Stimulated activated CD8-positive, alpha-beta memory T cell treated with anti-CD3 and anti-CD28 coated beads, Interleukin-15, amount 100 ng/mL, for 1 hour (primary cell): ENCODE data around the gene STX8.

Experiments
- DNase-seq: peaks from one replicate; pipeline ENCODE4 v3.0.0-alpha.2; 2020; ENCODE audit warnings: low read depth

The STX8 gene

DNA sequence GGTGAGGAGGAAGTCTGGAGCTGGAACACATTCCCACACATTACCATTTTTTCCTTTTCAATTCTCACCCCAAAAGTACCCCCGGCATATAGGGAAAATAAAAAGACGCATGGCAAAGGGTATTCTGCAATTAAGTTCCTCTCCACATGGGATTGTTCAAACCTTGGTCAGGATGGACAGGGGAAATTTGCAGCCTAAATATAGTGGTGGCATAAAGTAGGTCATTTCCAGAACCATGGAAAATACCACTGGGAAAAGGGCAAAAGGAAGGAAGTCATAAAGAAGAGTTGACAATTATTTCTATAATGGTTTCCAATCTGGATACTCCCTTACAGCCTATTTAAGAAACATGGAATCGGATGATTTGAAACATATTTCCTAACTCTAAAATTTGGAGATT is 135.8 kb downstream of the STX8 start:
- no peak for DNase-seq

GRCh38 chr17:9436630-9437029 is 139.0 kb downstream of the STX8 start:
- no peak for DNase-seq

- no peak for DNase-seq
These were observed 140.5 kb downstream of the STX8 start for GRCh38 chr17:9435165-9435564.

GRCh38 chr17:9434642-9435057 is 141.0 kb downstream of the STX8 start:
- DNase-seq, result no peak

DNA sequence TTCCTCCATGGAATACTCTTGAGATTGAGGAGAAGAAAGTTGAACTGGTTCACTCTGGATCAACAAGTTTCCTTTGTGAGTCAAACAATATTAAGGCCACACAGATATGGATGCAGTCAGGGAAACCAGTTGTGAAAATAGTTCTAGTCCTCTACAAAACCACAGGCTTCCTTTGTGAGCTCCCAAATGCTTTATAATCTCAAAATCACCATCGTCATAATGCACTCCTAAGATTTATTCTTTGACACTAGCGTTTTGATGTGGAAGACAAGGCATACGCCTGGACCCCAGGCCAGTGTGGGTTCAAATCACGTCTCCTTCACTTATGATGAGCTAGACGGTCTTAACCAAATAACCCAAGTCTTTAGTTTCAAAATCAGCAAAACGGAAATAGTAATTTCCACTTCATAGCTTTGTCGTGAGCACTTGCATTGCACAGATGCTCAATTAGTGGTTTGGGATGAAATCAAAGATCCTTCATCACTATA is 142.6 kb downstream of the STX8 start:
- no peak for DNase-seq

- no peak for DNase-seq
These were observed 143.3 kb downstream of the STX8 start for GRCh38 chr17:9432134-9432885.

- DNase-seq, result no peak
These were observed 144.0 kb downstream of the STX8 start for GRCh38 chr17:9431620-9432019.

- DNase-seq, result no peak
These were observed 147.9 kb downstream of the STX8 start for GRCh38 chr17:9427465-9428315.

GRCh38 chr17:9424071-9424640 is 151.5 kb downstream of the STX8 start:
- DNase-seq, result no peak

DNA sequence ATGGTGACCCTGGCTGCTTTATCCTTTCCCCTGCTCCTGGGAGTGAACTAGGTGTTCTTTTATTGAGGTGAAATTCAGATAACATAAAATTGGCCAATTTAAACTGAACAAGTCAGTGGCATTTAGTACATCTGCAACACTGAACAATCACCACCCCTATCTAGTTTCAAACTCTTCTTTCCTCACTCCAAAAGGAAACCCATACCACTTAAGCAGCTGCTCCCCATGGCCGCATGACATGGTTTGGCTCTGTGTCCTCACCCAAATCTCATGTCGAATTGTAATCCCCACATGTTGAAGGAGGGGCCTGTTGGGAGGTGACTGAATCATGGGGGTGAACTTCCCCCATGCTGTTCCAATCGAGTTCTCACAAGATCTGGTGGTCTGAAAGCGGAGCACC is 154.1 kb downstream of the STX8 start:
- DNase-seq, result no peak

- DNase-seq, result no peak
These were observed 155.6 kb downstream of the STX8 start for GRCh38 chr17:9419932-9420453.

- no peak for DNase-seq
These were observed 161.1 kb downstream of the STX8 start for GRCh38 chr17:9414471-9414870.

GRCh38 chr17:9410737-9411136 is 164.9 kb downstream of the STX8 start:
- DNase-seq, result no peak

DNA sequence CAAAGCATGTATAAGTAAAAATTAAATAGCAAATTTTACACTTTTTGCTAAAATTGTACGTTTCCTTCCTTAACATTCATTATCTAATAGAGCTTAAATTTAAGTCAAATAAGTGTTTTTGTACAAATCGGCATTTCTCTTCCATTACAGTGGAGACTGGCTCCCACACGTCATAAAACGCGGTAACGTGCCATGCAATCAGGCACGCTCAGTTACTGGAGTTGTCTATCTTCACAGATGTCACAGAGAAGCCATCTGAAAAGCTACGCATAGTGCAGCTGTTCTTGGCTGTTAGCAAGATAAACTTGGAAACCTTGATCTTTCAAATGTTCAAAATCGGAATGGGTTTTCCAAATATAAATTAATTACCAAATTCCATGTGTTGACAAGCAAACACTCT is 165.3 kb downstream of the STX8 start:
- no peak for DNase-seq

GRCh38 chr17:9409878-9410277 is 165.7 kb downstream of the STX8 start:
- DNase-seq, result no peak

GRCh38 chr17:9408868-9409829 is 166.5 kb downstream of the STX8 start:
- no peak for DNase-seq

DNA sequence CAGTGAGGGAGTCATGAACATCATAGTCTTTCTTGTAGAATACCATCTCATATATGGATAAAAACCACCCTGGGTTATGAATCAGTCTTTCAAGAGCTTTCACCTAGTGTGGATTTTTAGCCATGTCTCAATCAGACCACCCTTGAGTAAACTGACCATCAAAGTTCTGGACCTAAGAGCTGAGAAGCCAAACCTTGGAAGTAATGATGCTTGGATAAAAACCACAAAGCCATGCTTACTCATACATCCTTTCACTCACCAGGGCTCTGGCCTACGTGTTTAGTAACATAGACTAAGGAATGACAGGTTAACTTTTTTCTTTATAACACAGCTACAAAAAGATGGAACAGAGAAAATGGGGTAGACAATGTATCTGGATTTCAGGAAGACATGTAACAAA is 167.2 kb downstream of the STX8 start:
- DNase-seq, result no peak

DNA sequence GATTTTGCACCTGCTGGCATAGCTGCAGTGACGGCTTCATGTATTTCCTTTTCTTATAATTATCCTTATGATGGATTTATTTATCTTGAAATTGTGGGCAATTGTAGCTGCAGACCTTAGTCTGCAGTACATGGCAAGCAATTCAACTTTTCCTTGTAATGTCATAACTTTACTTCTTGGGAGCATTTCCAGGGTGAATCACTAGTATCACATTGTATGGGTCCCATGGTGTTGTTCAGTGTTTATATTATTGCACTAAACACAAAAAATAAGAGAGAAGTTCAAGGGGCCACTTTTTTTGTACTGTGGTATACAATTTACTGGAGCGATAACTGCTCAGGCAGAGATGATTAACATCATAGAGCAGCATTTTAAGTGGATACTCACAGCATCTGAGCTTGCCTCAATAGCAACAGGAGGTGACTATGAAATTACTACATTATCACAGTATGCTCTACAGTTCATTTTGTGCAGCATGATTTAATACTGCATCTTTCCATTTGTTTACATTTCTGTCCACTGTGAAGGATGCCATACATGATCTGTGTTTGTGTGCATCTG is 169.5 kb downstream of the STX8 start:
- no peak for DNase-seq

DNA sequence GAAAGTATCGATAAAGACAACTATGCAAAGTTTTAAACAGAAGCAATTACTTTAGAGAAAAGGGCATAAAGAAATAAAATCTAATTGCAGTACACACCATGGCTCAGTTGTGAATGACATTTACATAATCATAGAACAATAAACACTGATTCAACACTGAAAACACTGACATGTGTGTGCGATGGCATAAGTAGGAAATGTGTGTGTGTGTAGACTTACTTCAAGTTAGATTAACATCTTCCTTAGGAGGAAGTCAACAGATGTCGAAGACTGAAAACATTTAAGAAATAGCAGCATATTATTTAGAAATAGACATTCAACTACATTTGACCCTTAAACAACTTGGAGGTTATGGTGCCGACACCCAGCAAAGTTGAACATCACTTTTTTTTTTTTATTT is 172.4 kb downstream of the STX8 start:
- no peak for DNase-seq

- DNase-seq, result no peak
These were observed 172.9 kb downstream of the STX8 start for GRCh38 chr17:9402590-9403199.

DNA sequence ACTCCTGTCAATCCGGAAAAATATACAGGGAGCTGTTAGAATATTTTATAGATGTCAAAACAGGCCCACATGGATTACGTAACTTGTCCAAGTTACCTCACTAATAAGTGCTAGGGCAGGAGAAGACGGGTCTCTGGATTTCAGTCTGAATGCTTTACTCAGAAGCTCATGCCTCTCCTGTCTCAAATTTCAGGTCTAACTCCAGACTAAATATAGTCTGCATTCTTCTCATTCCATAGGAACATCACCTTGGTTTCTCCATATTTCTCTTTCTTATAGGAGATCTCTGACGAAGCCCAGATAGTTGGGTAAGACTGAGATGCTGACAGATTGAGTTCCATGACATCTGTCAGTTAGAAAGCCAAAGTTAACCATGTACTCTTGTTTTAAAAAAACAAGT is 174.2 kb downstream of the STX8 start:
- no peak for DNase-seq
